ENCODE results near the gene CNTN4.

The CNTN4 gene

GRCh38 chr3:3038201-3038991 lies 939.7 kb downstream of the CNTN4 start:
- Histone ChIP-seq H3K4me3 (no peak overlapping the region), H3K27ac (peak overlapping the region in 1 of 21 experiments; percentile 8)

- H3K27ac ChIP-seq: no peak overlapping the region
- H3K4me3 ChIP-seq: no peak overlapping the region
Measured at GRCh38 chr3:3053974-3054373, 955.3 kb downstream of the CNTN4 start.

- H3K27ac ChIP-seq: no peak overlapping the region
Measured at GRCh38 chr3:3059645-3060044, 961.0 kb downstream of the CNTN4 start.

GRCh38 chr3:3064297-3064696 lies 965.6 kb downstream of the CNTN4 start:
- no peak overlapping the region for H3K4me3 ChIP-seq
- no peak overlapping the region for H3K27ac ChIP-seq

More at GRCh38 chr3:3059645-3060044, 961.0 kb downstream of the CNTN4 start:
- H3K4me3 ChIP-seq: no peak overlapping the region

GRCh38 chr3:3065876-3066275 lies 967.2 kb downstream of the CNTN4 start:
- H3K4me3 ChIP-seq: no peak overlapping the region
- H3K27ac ChIP-seq: no peak overlapping the region

GRCh38 chr3:3066378-3066777 lies 967.7 kb downstream of the CNTN4 start:
- Histone ChIP-seq H3K27ac (no peak overlapping the region), H3K4me3 (no peak overlapping the region)

- Histone ChIP-seq H3K4me3 (no peak overlapping the region), H3K27ac (no peak overlapping the region)
Measured at GRCh38 chr3:3066910-3067309, 968.2 kb downstream of the CNTN4 start.

GRCh38 chr3:3068358-3068881 lies 969.8 kb downstream of the CNTN4 start:
- no peak overlapping the region for H3K27ac ChIP-seq
- H3K4me3 ChIP-seq: no peak overlapping the region

GRCh38 chr3:3069723-3070122 lies 971.1 kb downstream of the CNTN4 start:
- Histone ChIP-seq H3K4me3 (no peak overlapping the region), H3K27ac (no peak overlapping the region)

GRCh38 chr3:3071136-3071535 lies 972.5 kb downstream of the CNTN4 start:
- H3K27ac ChIP-seq: no peak overlapping the region
- H3K4me3 ChIP-seq: no peak overlapping the region

- Histone ChIP-seq H3K27ac (no peak overlapping the region), H3K4me3 (no peak overlapping the region)
Measured at GRCh38 chr3:3074551-3075257, 976.0 kb downstream of the CNTN4 start.

- Histone ChIP-seq H3K27ac (no peak overlapping the region), H3K4me3 (no peak overlapping the region)
Measured at GRCh38 chr3:3080309-3080708, 981.6 kb downstream of the CNTN4 start.

- H3K4me3 ChIP-seq: no peak overlapping the region
- H3K27ac ChIP-seq: no peak overlapping the region
Measured at GRCh38 chr3:3081381-3082233, 982.9 kb downstream of the CNTN4 start.

- no peak overlapping the region for H3K4me3 ChIP-seq
- H3K27ac ChIP-seq: no peak overlapping the region
Measured at GRCh38 chr3:3082234-3082924, 983.7 kb downstream of the CNTN4 start.

- Histone ChIP-seq H3K4me3 (no peak overlapping the region), H3K27ac (no peak overlapping the region)
Measured at GRCh38 chr3:3084890-3085289, 986.2 kb downstream of the CNTN4 start.

- Histone ChIP-seq H3K27ac (no peak overlapping the region), H3K4me3 (no peak overlapping the region)
Measured at GRCh38 chr3:3085782-3086181, 987.1 kb downstream of the CNTN4 start.

- Histone ChIP-seq H3K4me3 (no peak overlapping the region), H3K27ac (no peak overlapping the region)
Measured at GRCh38 chr3:3086239-3086638, 987.6 kb downstream of the CNTN4 start.

GRCh38 chr3:3087279-3087678 lies 988.6 kb downstream of the CNTN4 start:
- H3K4me3 ChIP-seq: no peak overlapping the region
- H3K27ac ChIP-seq: no peak overlapping the region

- no peak overlapping the region for H3K27ac ChIP-seq
- no peak overlapping the region for H3K4me3 ChIP-seq
Measured at GRCh38 chr3:3087716-3088465, 989.2 kb downstream of the CNTN4 start.
